Endothelial cell of umbilical vein (primary cell): ENCODE measurements around the gene CNTN6. TPM values are rescaled to one million over a fixed set of nuclear protein-coding genes. Genes with fewer than 3 reads are reported as not detected.

Experiments used
- BruUV-seq: library from RNA; stranded (reverse); fragments of 400-500 nt; replicated peaks from 2 replicates; lab custom pipeline; 2021; lab: Mats Ljungman, UMichigan
- CTCF ChIA-PET: fragments of 300-600, 350-600 bp; sonication (Branson Sonifier 250); formaldehyde crosslinking; loops from one replicate; lab custom pipeline; 2021; ENCODE audit warnings: antibody characterized with exemption, inconsistent platforms; lab: Charles Lee
- POLR2A ChIA-PET: fragments of 300-600, 350-600 bp; sonication (Branson Sonifier 250); formaldehyde crosslinking; loops from one replicate; lab custom pipeline; 2021; ENCODE audit warnings: antibody characterized with exemption, inconsistent platforms; lab: Charles Lee
- DNase-seq: peaks from one replicate; pipeline ENCODE4 v3.0.0-alpha.2; 2011; ENCODE audit warnings: low read depth, low spot score
- FAIRE-seq: peaks from 2 replicates; lab custom pipeline; 2011; peaks lifted over from hg19 to GRCh38; lab: Jason Lieb, UNC
- H2AFZ ChIP-seq: 2 replicates; pipeline ENCODE4 v1.6.0; 2012; ENCODE audit warnings: low read depth, low read length, control low read depth, inconsistent platforms
- H3K27ac ChIP-seq: 2 replicates; pipeline ENCODE4 v1.5.1; 2011; ENCODE audit warnings: low read depth, mild to moderate bottlenecking, control low read depth, low read length, moderate library complexity; ENCODE audit not compliant: insufficient read depth
- H3K27me3 ChIP-seq, 2 experiments: 2 replicates each; pipeline versions ENCODE4 v1.6.0 to v1.6.1; 2011; ENCODE audit warnings: low read length in 2 of 2, mixed read lengths in 1 of 2; ENCODE audit not compliant: control insufficient read depth in 2 of 2, insufficient read depth in 2 of 2
- H3K36me3 ChIP-seq, 2 experiments: 2 replicates in 1 of 2; 3 replicates in 1 of 2; pipeline ENCODE4 v1.5.1; 2011; ENCODE audit warnings: low read length in 2 of 2, mild to moderate bottlenecking in 1 of 2, moderate library complexity in 1 of 2; ENCODE audit not compliant: control insufficient read depth in 2 of 2, insufficient read depth in 2 of 2; ENCODE audit errors: extremely low read depth in 1 of 2
- H3K4me1 ChIP-seq: 3 replicates; pipeline ENCODE4 v1.5.1; 2011; ENCODE audit warnings: mild to moderate bottlenecking, low read length; ENCODE audit not compliant: control insufficient read depth, insufficient read depth; ENCODE audit errors: extremely low read depth
- H3K4me2 ChIP-seq: 2 replicates; pipeline ENCODE4 v1.6.1; 2011; ENCODE audit warnings: low read length, control low read depth, mixed read lengths; ENCODE audit not compliant: insufficient read depth
- H3K4me3 ChIP-seq, 3 experiments: fragments of 200-600 bp in 1 of 3; sonication (generic), shearing (Covaris generic) in 1 of 3; replicated peaks in 1 of 3; 2 replicates each; pipeline ENCODE4 v1.5.1; 2011 to 2016; ENCODE audit warnings: control low read depth in 3 of 3, low read length in 3 of 3, mild to moderate bottlenecking in 2 of 3, inconsistent platforms in 1 of 3, low read depth in 1 of 3, moderate library complexity in 1 of 3; ENCODE audit not compliant: insufficient read depth in 1 of 3
- H3K79me2 ChIP-seq: 2 replicates; pipeline ENCODE4 v1.6.0; 2012; ENCODE audit warnings: low read length, inconsistent platforms; ENCODE audit not compliant: control insufficient read depth, insufficient read depth
- H3K9ac ChIP-seq: replicated peaks from 2 replicates; pipeline ENCODE3; 2011; ENCODE audit warnings: low read length, control low read depth; ENCODE audit not compliant: insufficient read depth; ENCODE audit errors: extremely low read depth
- H3K9me1 ChIP-seq: replicated peaks from 3 replicates; pipeline ENCODE4 v1.6.0; 2011; ENCODE audit warnings: mild to moderate bottlenecking, low read length; ENCODE audit not compliant: control insufficient read depth, insufficient read depth; ENCODE audit errors: extremely low read depth
- H3K9me3 ChIP-seq: replicated peaks from 2 replicates; pipeline ENCODE4 v1.5.1; 2012; ENCODE audit warnings: low read length, inconsistent platforms; ENCODE audit not compliant: control insufficient read depth, insufficient read depth
- H4K20me1 ChIP-seq: replicated peaks from 2 replicates; pipeline ENCODE3; 2011; ENCODE audit warnings: mild to moderate bottlenecking, low read length; ENCODE audit not compliant: control insufficient read depth, insufficient read depth; ENCODE audit errors: extremely low read depth
- CTCF ChIP-seq, 2 donors: IDR thresholded peaks; 1 replicate in 1 of 2; 2 replicates in 1 of 2; pipeline ENCODE4 v1.5.1; 2011; ENCODE audit warnings: low read length in 2 of 2, mild to moderate bottlenecking in 2 of 2, moderate library complexity in 2 of 2, control low read depth in 1 of 2, inconsistent platforms in 1 of 2, low read depth in 1 of 2; ENCODE audit not compliant: insufficient read depth in 1 of 2; ENCODE audit errors: extremely low read depth in 1 of 2
- EZH2 ChIP-seq: IDR thresholded peaks from 2 replicates; pipeline ENCODE4 v1.6.1; 2012; ENCODE audit warnings: borderline replicate concordance, low read depth, mild to moderate bottlenecking, moderate library complexity, low read length, inconsistent platforms; ENCODE audit not compliant: severe bottlenecking
- FOS ChIP-seq: IDR thresholded peaks from 2 replicates; pipeline ENCODE4 v1.6.1; 2011; ENCODE audit warnings: mild to moderate bottlenecking, low read length, moderate library complexity, borderline replicate concordance; ENCODE audit not compliant: insufficient read depth
- GATA2 ChIP-seq: IDR thresholded peaks from 2 replicates; pipeline ENCODE4 v1.7.0; 2011; ENCODE audit warnings: low read depth, mild to moderate bottlenecking, moderate library complexity, mixed read lengths, low read length; ENCODE audit not compliant: insufficient read length, insufficient read depth
- JUN ChIP-seq: IDR thresholded peaks from 2 replicates; pipeline ENCODE4 v1.6.1; 2011; ENCODE audit warnings: borderline replicate concordance, low read depth; ENCODE audit not compliant: insufficient read length, insufficient read depth
- MYC ChIP-seq: IDR thresholded peaks from one replicate; pipeline ENCODE4 v1.6.1; 2011; ENCODE audit warnings: mild to moderate bottlenecking, low read depth, low read length
- POLR2AphosphoS5 ChIP-seq: IDR thresholded peaks from 2 replicates; pipeline ENCODE4 v1.6.1; 2012; ENCODE audit warnings: low read depth, mild to moderate bottlenecking, control low read depth, low read length, moderate library complexity; ENCODE audit not compliant: insufficient read depth
- dilution Hi-C: fragments of 300-500 bp; cut with MboI; formaldehyde crosslinking; loops from one replicate; pipeline ENCODE4 v1.15.0; 2019; ENCODE audit warnings: low sequenced_read_pairs; ENCODE audit not compliant: extremely low pct_ligation_motif_present
- intact Hi-C: fragments of 100-400 bp; cut with micrococcal nuclease; formaldehyde crosslinking; loops from one replicate; pipeline ENCODE4 v1.10.0; 2022
- polyA plus RNA-seq, 4 experiments: library from polyadenylated mRNA; depleted of rRNA in 3 of 4; stranded (reverse) in 3 of 4; unstranded in 1 of 4; fragments of >200 nt; gene quantifications; 2 replicates each; pipeline versions ENCODE4 v1.2.1 to v1.2.3, GENCODE V29; 2011 to 2012; ENCODE audit warnings: missing spikeins in 1 of 4
- total RNA-seq: library from RNA; stranded (reverse); gene quantifications from 2 replicates; pipeline ENCODE4 v1.2.3, GENCODE V29; 2021
- TF ChIP-seq, protein P1 (sequence below): IDR thresholded peaks from 2 replicates; pipeline ENCODE4 v1.6.1; 2011; ENCODE audit not compliant: insufficient read depth, insufficient read length

The CNTN6 gene
- total and polyA plus RNA-seq, 2 donors (not counting 3 experiments of a cell fraction or from before 2014, with no cell fraction given): not detected

DNA sequence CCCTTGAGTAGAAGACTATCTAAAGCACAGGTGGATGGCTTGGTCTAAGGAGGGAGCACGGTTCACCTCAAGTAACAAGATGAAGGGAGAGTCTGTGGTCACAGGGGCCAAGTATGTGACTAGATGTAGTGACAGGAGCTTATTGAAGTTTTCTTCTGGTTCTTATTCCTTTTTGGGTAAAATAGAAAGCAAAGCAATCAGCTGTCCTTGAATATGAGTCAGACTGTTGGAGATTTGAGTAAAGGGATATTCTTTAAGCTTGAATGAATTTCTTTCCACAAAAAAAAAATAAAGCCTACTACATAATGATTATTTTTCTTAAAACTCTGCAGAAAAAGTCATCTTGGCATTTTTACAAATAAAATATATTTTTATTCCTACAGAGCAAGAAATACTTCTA lies 1.5 kb upstream of the CNTN6 start:
- no peaks in the 10 kb centered on the region for H3K36me3 ChIP-seq
- H3K4me3 ChIP-seq: no peak overlapping the region
- intact Hi-C loops (no loop called here), dilution Hi-C loops (no loop called here)
- peaks cover 2% of the 10 kb centered on the region for H3K9me3 ChIP-seq
- H3K4me1 ChIP-seq: no peaks in the 10 kb centered on the region
- FAIRE-seq (no peak), DNase-seq (no peak)
- no peak overlapping the region for H2AFZ ChIP-seq
- no peaks in the 10 kb centered on the region for H3K79me2 ChIP-seq
- no peaks in the 10 kb centered on the region for H3K9me1 ChIP-seq
- ChIA-PET CTCF (no interaction called here), POLR2A (no interaction called here)
- no peak overlapping the region for H3K4me2 ChIP-seq
- no peak overlapping the region for H3K27ac ChIP-seq
- no TSS peak for BruUV-seq
- no peaks in the 10 kb centered on the region for H3K27me3 ChIP-seq
- no peaks in the 10 kb centered on the region for H4K20me1 ChIP-seq
- no peak for TF ChIP-seq MYC
- no peak for TF ChIP-seq CTCF (IDR thresholded peaks at IDR 0.05; ENCODE audit: extremely low read depth in 1 of 2, insufficient read depth in 1 of 2, low read depth in 1 of 2, low read length in 2 of 2)
- TF ChIP-seq, protein P1, sequence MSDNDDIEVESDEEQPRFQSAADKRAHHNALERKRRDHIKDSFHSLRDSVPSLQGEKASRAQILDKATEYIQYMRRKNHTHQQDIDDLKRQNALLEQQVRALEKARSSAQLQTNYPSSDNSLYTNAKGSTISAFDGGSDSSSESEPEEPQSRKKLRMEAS: no peak
- TF ChIP-seq POLR2AphosphoS5: no peak
- no peak for TF ChIP-seq GATA2
- TF ChIP-seq EZH2: no peak
- TF ChIP-seq JUN: no peak
- TF ChIP-seq FOS: no peak
- H3K9ac ChIP-seq: no peak overlapping the region
